Fibroblast of skin of left biceps (primary cell): Measurements from ENCODE around the gene ACAD9.
"Not testable (repeated sequence)": the region's sequence is repeated elsewhere in the genome, so short reads cannot be mapped to it uniquely, and the experiment has no call there.

Source experiments
- DNase-seq, 2 experiments: peaks; one replicate each; pipeline ENCODE4 v3.0.0-alpha.2; 2013; ENCODE audit warnings: low read depth in 2 of 2

Gene ACAD9

DNA sequence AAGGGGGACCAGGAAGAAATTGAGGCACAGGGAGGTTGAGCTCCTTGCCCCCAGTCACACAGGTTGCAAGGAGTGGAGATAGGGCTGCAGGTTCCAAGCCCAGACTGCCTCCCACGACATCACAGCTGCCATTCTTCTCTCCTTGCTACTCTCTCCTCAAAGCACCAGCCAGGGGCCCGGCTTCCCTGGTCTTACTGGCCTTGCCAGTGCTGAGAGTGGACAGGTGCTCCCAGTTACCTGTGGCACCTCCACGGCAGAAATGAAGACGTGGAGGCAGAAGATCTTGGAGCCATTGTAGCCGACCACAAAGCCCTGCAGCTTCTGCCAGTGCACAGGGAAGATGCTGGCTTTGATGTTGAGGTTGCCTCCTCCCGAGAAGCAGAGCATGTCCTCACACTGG, 17.9 kb upstream of the ACAD9 start:
- DNase-seq: no peak

DNA sequence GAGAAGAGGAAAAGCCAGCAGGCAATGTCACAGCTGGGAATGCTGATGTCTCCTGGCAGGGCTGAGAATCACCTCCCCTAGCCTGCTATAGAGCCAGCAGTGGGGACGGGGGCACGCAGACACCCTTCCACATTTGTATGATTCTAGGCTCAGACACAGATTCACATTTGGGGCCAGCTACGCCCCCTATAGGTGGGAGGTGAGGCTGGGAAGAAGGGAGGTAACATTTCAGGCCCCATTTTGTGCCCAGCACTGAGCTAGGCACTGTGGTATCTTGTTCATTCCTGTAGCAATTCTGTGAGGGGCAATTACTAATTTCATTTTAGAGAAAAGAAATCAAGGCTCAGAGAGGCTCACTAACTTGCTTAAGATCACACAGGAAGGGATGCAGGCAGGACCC, 15.9 kb upstream of the ACAD9 start:
- DNase-seq: no peak

- no peak for DNase-seq
Measured at GRCh38 chr3:128864351-128864811, 15.0 kb upstream of the ACAD9 start.

DNA sequence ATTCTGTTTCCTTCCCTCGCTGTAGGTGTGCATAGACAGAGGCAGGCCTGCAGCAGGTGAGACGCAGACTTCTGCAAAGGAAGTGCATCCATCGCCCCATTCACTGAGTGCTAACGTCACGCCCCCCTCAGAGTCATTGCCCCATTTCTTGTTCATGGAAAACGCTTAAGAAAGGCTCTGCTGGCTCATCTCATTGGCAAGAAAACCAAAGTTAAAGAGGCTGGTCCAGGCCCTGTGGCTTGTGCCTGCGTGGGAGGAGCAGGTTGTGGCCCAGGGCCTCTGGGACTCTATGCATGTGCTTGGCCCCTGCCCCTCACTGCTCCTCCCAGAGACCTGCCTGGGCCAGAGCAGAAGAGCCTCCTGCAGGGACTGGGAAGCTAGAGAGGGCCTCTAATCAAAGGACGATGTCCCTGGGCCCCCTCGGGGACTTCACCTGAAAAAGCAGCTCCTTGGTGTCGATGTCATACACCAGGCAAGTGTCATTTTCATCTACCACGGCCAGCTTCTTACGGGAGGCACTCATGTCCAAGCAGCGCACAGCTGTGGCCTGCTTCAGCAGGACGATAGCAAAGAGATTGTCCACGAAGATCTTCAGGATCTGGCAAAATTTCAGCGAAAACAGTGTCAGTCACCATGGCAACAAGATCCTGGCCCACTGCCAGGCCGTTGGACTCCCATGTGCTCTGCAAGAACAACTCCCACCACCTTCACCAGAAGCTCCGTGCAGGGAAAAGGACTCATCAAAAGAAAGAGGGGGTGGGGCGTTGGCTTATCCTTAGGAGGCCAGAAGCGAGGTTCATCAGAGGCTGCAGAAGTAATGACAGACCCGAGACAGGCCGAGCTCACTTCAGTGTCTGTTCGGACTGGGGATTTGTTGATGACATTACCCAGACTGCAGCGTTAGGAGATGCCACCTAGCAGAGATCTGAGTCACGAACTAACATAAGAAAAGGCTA, 14.3 kb upstream of the ACAD9 start:
- DNase-seq: not testable (repeated sequence)

GRCh38 chr3:128867200-128868125, 12.0 kb upstream of the ACAD9 start:
- DNase-seq: no peak

DNA sequence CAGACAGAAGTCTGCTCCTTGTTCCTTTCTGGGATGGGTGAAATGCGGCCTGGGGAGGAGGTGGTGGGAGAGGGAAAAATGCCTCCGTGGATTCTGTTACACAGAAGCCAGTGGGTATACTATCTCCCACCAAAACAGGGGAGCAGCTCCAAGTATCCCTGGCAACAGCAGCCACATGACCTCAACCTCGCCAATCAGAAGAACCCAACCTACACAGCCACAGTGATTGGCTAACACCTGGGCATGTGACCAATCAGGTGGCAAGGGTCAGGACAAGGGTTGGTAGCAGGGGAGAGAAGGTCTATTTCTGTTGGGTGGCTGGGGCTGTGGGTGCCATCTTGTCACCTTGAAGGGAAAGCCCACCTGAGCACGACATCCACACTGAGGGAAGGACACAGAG, 9.1 kb upstream of the ACAD9 start:
- DNase-seq: no peak

DNA sequence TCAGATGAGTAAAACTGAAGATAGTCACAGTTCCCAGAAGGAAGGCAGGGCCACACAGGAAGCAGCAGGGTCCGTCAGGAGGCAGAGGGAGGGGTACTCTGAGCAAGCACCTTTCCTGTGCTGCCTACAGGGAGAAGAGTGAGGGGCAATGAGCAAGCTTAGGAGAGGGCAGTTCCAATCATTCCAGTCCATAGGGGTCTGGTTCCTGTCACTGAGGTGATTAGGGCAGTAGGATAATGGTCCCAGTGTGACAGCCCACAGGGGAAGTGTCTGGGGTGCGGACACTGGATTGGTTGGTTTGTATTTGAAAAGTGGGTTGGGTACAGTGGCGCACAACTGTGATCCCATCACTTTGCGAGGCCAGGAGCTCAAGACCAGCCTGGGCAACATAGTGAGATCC, 7.1 kb upstream of the ACAD9 start:
- no peak for DNase-seq

DNA sequence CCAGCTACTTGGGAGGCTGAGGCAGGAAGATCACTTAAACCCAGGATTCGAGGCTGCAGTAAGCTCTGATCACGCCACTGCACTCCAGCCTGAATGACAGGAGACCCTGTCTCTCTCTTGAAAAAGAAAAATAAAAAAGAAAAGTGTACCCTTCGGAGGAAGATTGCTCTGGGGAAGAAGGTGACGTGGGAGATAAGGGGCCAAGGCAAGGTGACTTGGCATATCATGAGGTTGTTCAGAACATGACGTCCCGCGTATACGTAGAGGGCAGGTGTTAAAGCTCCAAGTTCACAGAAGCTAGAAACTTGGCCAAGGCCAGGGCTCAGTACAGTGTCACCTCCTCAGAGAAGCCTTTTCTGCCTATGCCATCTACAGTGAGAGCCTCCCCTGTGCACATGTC, 6.7 kb upstream of the ACAD9 start:
- DNase-seq: no peak

GRCh38 chr3:128873244-128874022, 6.0 kb upstream of the ACAD9 start:
- DNase-seq: no peak

DNA sequence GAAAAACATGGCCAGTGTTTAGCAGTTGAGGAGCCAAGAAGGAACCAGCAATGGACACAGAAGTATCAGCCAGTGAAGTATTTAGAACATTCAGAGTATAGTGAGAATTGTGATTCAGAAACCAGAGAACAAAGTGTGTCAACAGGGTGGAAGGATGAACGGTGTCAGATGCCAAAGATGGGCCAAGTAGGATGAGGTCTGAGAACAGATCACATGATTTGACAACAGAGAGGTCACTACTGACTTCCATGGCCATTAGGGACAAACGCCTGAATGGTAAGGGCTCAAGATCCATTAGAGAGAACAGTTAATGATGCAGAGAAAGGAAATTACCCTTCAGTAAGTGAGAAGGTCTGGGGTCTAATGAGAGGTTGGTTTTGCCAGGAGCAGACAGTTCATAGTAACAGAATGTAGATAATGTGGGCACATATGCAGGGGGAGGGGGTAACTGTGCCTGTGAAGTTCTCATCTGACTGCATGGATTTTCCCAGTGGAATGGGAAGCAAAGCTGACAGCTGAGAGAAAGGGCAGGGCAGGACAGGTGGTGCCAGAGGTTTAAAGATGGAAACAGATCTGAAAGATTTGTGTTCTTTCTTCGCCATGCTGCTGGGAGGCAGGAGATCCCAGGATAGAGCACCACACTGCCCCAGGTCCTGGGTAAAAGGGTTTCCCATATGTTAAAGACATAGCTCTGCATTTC, 4.8 kb upstream of the ACAD9 start:
- DNase-seq: no peak

DNA sequence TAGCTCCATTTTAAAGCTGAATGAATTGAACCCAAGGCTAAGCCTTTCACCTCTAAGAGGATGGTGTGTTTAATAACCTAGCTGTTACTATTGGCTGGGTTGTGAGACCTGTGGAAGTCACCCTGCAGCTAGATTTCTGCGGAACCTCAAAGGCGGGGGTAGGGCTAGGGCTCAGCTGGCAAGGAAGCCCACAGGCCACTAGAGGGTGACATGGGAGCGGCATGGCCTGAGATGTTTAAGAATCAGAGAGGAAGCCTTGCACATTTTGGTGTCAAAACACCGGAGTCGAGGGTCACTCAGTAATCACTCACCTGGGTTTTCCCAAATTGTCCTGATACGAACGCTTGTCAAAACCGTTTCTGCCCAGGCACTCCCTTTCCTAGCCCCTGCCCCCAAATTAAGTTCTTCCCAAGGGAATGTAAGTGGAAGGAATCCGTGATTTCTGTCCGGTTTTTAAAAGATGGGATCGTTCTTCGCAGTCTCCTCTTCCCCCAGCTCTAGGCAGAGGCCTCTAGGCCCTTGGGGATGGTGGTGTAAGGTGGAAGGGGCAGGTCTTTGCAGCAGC, 3.8 kb upstream of the ACAD9 start:
- no peak for DNase-seq

- DNase-seq: no peak
Measured at GRCh38 chr3:128878011-128878457, 1.4 kb upstream of the ACAD9 start.

DNA sequence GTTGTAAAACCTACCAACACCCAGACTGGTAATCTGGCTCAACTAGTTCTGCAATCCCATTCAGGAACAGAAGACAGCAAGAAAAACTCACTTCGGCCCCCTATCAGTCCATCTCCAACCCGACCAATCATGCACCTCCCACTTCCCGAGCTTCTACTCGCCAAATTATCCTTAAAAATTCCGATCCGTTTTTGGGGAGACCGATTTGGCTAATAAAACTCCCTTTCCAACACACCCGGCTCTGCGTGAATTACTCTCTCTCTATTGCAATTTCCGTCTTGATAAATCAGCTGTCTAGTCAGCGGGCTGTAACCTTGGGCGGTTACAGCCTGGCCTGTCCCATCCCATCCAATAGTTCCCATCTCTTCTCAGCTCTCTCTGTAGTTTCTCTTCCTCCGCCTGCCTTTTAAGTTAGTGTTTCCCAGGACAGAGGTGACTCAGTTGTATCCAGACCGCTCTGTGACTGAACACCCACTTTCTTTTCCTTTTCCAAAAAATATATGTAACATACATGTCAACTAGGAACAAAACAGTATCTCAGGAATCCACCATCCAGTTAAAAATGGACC, 780 bp upstream of the ACAD9 start:
- peak in 1 of 2 experiments; percentile 9 for DNase-seq

- DNase-seq: no peak
Measured at GRCh38 chr3:128879991-128880390, 571 bp downstream of the ACAD9 start.

- DNase-seq: not testable (repeated sequence)
Measured at GRCh38 chr3:128880455-128880854, 1.0 kb downstream of the ACAD9 start.

DNA sequence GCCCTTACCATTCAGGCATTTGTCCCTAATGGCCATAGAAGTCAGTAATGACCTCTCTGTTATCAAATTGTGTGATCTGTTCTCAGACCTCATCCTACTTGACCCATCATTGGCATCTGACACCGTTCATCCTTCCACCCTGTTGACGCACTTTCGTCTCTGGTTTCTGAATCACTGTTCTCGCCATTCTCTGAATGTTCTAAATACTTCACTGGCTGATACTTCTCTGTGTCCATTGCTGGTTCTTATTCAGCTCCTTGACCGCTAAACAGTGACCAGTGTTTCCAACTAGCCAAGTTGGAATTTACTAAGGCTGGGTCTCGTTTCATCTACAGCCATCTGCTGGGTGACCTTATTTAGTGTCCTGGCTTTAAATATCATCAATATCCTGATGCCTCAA, 2.2 kb downstream of the ACAD9 start:
- no peak for DNase-seq

DNA sequence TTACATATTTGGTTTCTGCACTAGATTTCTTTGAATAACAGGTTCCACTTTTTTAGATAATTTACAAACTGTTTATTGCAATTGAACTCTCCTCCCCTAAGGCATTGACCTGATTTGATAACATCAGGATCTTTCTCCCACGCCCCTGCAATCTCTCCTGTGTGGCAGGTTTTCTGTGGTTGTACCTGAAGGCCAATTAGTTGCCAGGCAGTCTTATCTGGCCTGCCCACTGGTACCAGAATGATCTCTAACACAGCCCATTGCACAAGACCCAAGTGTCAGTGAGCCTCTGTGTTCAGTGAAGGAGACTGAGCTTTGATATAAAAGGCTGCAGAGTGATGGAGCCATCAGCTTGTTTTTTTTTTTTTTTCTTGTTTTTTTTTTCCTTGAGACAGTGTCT, 3.3 kb downstream of the ACAD9 start:
- DNase-seq: no peak

- DNase-seq: no peak
Measured at GRCh38 chr3:128884992-128885391, 5.6 kb downstream of the ACAD9 start.

DNA sequence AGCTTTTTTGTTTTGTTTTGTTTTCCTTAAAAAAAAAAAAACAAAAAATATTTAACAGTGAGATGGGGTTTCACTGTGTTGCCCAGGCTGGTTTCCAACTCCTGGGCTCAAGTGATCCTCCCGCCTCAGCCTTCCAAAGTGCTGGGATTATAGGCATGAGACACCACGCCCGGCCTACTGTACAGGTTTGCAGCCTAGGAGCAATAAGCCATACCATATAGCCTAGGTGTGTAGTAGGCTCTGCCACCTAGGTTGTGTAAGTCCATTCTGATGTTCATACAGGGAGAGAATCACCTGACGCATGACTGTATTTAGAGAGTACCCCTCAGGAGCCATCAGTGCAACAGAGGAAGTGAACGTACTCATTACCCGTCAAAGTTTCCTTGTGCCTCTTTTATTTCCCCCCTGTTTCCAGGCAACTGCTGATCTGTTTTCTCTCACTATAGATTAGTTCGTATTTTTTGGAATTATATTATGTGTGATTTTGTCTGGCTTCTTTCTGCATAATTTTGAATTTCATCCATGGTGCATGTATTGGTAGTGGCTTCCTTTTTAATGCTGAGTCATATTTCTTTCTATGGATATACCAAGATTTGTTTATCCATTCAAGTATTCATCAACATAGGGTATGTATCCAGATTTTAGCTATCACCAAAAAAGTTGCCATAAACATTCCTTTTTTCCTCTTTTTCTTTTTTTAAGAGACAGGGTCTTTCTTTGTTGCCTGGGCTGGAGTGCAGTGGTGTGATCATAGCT, 9.9 kb downstream of the ACAD9 start:
- no peak for DNase-seq
